ENCODE results near the gene KLF9.

The KLF9 gene

GRCh38 chr9:70429899-70430298, 15.4 kb upstream of the KLF9 start:
- TF ChIP-seq MYC (IDR thresholded peaks at IDR 0.05; ENCODE audit: low read depth, low read length), result no peak
- no peak for TF ChIP-seq POLR2A (IDR thresholded peaks at IDR 0.05; ENCODE audit: extremely low read depth, insufficient read length)
- no peak for TF ChIP-seq MAX (IDR thresholded peaks at IDR 0.05; ENCODE audit: low read depth, low read length)
- no peak for TF ChIP-seq CTCF (IDR thresholded peaks at IDR 0.05; ENCODE audit: low read depth, low read length)
- H3K4me3 ChIP-seq (ENCODE audit: low read depth, low read length), result no peak overlapping the region
- no peak for DNase-seq (ENCODE audit: low read depth)

DNA sequence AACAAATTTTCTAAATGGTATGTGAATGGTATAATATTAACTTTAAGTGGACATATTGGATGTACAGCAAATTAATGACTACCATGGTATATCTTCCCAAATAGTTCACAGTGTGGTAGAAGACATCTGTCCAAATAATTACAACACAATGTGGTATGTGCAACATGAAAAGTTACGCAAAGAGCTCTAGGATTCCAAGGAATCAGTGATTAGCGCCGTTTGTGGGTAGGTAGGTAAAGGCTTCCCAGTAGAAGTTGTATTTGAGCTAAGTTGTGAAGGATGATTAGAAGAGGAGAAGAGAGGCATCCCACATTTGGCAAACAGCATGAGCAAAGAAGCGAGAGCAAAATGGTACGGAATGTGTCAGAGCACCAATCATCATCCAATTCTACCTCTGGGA, 14.3 kb upstream of the KLF9 start:
- no peak for DNase-seq (ENCODE audit: low read depth)
- H3K4me3 ChIP-seq (ENCODE audit: low read depth, low read length), result no peak overlapping the region
- TF ChIP-seq MYC (IDR thresholded peaks at IDR 0.05; ENCODE audit: low read depth, low read length), result no peak
- no peak for TF ChIP-seq CTCF (IDR thresholded peaks at IDR 0.05; ENCODE audit: low read depth, low read length)
- TF ChIP-seq POLR2A (IDR thresholded peaks at IDR 0.05; ENCODE audit: extremely low read depth, insufficient read length), result no peak
- no peak for TF ChIP-seq MAX (IDR thresholded peaks at IDR 0.05; ENCODE audit: low read depth, low read length)

DNA sequence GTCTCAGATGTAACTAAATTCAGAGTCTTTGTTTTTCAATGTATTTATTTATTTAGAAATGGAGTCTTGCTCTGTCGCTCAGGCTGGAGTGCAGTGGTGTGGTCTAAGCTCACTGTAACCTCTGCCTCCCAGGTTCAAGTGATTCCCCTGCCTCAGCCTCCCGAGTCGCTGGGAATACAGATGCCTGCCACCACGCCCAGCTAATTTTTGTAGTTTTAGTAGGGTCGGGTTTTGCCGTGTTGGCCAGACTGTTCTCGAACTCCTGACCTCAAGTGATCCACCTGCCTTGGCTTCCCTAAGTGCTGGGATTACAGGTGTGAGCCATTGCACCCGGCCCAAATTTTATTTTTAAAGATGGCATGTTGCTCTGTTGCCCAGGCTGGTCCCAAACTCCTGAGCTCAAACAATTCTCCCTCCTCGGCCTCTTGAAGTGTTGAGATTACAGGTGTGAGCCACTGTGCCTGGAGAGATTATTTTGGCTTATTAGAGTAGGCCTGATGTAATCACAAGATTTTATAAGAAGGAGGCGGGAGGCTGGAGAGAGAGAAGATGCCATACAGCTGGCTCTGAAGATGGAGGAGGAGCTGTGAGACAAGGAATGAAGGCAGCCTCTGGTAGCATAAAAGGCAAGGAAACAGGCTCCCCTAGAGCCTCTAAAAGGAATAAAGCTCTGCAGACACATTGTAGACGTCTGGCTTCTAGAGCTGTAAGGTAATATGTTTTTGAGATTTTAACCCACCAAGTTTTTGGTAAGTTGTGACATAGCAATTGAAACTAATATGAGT, 12.9 kb upstream of the KLF9 start:
- no peak for DNase-seq (ENCODE audit: low read depth)
- H3K4me3 ChIP-seq (ENCODE audit: low read depth, low read length), result no peak overlapping the region
- no peak for TF ChIP-seq POLR2A (IDR thresholded peaks at IDR 0.05; ENCODE audit: extremely low read depth, insufficient read length)
- TF ChIP-seq MYC (IDR thresholded peaks at IDR 0.05; ENCODE audit: low read depth, low read length), result no peak
- no peak for TF ChIP-seq MAX (IDR thresholded peaks at IDR 0.05; ENCODE audit: low read depth, low read length)
- no peak for TF ChIP-seq CTCF (IDR thresholded peaks at IDR 0.05; ENCODE audit: low read depth, low read length)

- DNase-seq (ENCODE audit: low read depth), result no peak
These were observed 10.7 kb upstream of the KLF9 start for GRCh38 chr9:70425192-70425591.

DNA sequence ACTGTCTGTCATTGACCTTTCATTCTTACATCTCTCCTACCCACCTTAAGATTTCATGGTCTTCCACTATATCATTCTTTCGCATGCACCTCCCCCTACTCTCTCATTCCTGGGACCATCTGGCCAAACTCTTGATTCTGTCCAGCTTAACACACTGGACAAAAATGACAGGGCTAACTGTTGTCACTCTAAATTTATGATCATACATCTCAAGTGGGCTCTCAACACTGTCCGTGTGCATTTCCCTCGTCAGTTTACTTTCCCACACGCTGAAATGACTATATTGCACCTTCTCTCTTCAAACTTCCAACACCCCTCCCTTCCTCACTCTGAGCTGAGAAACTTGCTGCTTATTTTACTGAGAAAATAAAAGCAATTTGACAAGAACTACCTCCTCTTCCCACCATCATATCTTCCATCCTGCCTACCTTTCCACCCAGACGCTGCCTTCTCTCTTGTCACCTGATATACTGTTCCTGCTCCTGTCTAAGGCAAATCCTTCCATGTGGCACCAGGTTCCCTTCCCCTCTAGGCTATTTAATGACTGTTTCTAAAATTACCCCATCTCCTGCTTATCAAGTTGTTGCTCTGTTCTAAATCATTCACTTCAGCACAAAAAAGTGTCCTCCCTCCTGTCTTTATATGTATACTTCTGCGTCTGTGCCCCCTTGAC, 8.1 kb upstream of the KLF9 start:
- TF ChIP-seq POLR2A (IDR thresholded peaks at IDR 0.05; ENCODE audit: extremely low read depth, insufficient read length) (no peak), MAX (IDR thresholded peaks at IDR 0.05; ENCODE audit: low read depth, low read length) (no peak), MYC (IDR thresholded peaks at IDR 0.05; ENCODE audit: low read depth, low read length) (no peak), CTCF (IDR thresholded peaks at IDR 0.05; ENCODE audit: low read depth, low read length) (no peak)
- no peak for DNase-seq (ENCODE audit: low read depth)
- no peak overlapping the region for H3K4me3 ChIP-seq (ENCODE audit: low read depth, low read length)

More at GRCh38 chr9:70425192-70425591, 10.7 kb upstream of the KLF9 start:
- H3K4me3 ChIP-seq (ENCODE audit: low read depth, low read length), result no peak overlapping the region
- TF ChIP-seq MYC (IDR thresholded peaks at IDR 0.05; ENCODE audit: low read depth, low read length) (no peak), CTCF (IDR thresholded peaks at IDR 0.05; ENCODE audit: low read depth, low read length) (no peak), POLR2A (IDR thresholded peaks at IDR 0.05; ENCODE audit: extremely low read depth, insufficient read length) (no peak), MAX (IDR thresholded peaks at IDR 0.05; ENCODE audit: low read depth, low read length) (no peak)
